GM06990 (cell line): Measurements from ENCODE around the gene CARD6.
"Not testable (repeated sequence)": the region's sequence is repeated elsewhere in the genome, so short reads cannot be mapped to it uniquely, and the experiment has no call there.

Experiments used
- DNase-seq: peaks from one replicate; pipeline ENCODE4 v3.0.0-alpha.2; 2011; ENCODE audit not compliant: insufficient read length; ENCODE audit errors: extremely low read depth
- H3K27me3 ChIP-seq: replicated peaks from 2 replicates; pipeline ENCODE4 v1.6.0; 2011; ENCODE audit warnings: low read length; ENCODE audit not compliant: control insufficient read depth, insufficient read depth
- H3K36me3 ChIP-seq: 2 replicates; pipeline ENCODE4 v1.5.1; 2011; ENCODE audit warnings: low read length; ENCODE audit not compliant: control insufficient read depth, insufficient read depth
- H3K4me3 ChIP-seq: replicated peaks from 2 replicates; pipeline ENCODE4 v1.5.1; 2011; ENCODE audit warnings: low read depth, mild to moderate bottlenecking, control low read depth, low read length
- CTCF ChIP-seq: IDR thresholded peaks from 2 replicates; pipeline ENCODE4 v1.5.1; 2011; ENCODE audit warnings: low read length, control low read depth, mild to moderate bottlenecking, inconsistent platforms; ENCODE audit not compliant: insufficient read depth, poor library complexity, severe bottlenecking

The CARD6 gene

GRCh38 chr5:40866844-40867243 lies 25.7 kb downstream of the CARD6 start:
- H3K36me3 ChIP-seq, result no peaks in the 10 kb centered on the region
- no peak for DNase-seq
- no peaks in the 10 kb centered on the region for H3K27me3 ChIP-seq
- TF ChIP-seq CTCF, result no peak
- no peak overlapping the region for H3K4me3 ChIP-seq

- no peaks in the 10 kb centered on the region for H3K36me3 ChIP-seq
- no peak for DNase-seq
- no peak for TF ChIP-seq CTCF
These were observed 28.2 kb downstream of the CARD6 start for GRCh38 chr5:40869384-40869783.

GRCh38 chr5:40871177-40871576 lies 30.0 kb downstream of the CARD6 start:
- TF ChIP-seq CTCF, result no peak
- H3K27me3 ChIP-seq, result no peaks in the 10 kb centered on the region
- no peak for DNase-seq
- no peak overlapping the region for H3K4me3 ChIP-seq
- H3K36me3 ChIP-seq, result no peaks in the 10 kb centered on the region

More at GRCh38 chr5:40869384-40869783, 28.2 kb downstream of the CARD6 start:
- Histone ChIP-seq H3K4me3 (no peak overlapping the region), H3K27me3 (no peaks in the 10 kb centered on the region)

GRCh38 chr5:40872253-40872652 lies 31.1 kb downstream of the CARD6 start:
- DNase-seq, H3K4me3 ChIP-seq, H3K36me3 ChIP-seq, H3K27me3 ChIP-seq: not testable (repeated sequence)

GRCh38 chr5:40873286-40873880 lies 32.2 kb downstream of the CARD6 start:
- TF ChIP-seq CTCF, result no peak
- Histone ChIP-seq H3K36me3 (no peaks in the 10 kb centered on the region), H3K4me3 (no peak overlapping the region), H3K27me3 (no peaks in the 10 kb centered on the region)
- no peak for DNase-seq

- no peak for TF ChIP-seq CTCF
- Histone ChIP-seq H3K36me3 (no peaks in the 10 kb centered on the region), H3K27me3 (no peaks in the 10 kb centered on the region)
These were observed 34.8 kb downstream of the CARD6 start for GRCh38 chr5:40875958-40876357.

More at GRCh38 chr5:40875958-40876357, 34.8 kb downstream of the CARD6 start:
- DNase-seq, result no peak
- H3K4me3 ChIP-seq, result no peak overlapping the region
